PC-9 (cell line): ENCODE data around the gene HOXA2. TPM values are rescaled to one million over a fixed set of nuclear protein-coding genes. Genes with fewer than 3 reads are reported as not detected.

Experiments used
- BruUV-seq: library from RNA; stranded (reverse); fragments of 400-500 nt; replicated peaks from 2 replicates; lab custom pipeline; 2021; lab: Mats Ljungman, UMichigan
- CTCF ChIA-PET: fragments of 300-600 bp; sonication (Branson Sonifier 250); formaldehyde crosslinking; loops from one replicate; lab custom pipeline; 2022; ENCODE audit warnings: antibody characterized with exemption; lab: Charles Lee
- POLR2A ChIA-PET: fragments of 300-600 bp; sonication (Branson Sonifier 250); formaldehyde crosslinking; loops from one replicate; lab custom pipeline; 2022; ENCODE audit warnings: antibody characterized with exemption; ENCODE audit not compliant: unreplicated experiment; lab: Charles Lee
- DNase-seq, 2 experiments: peaks; one replicate each; pipeline versions ENCODE4 v3.0.0 to v3.0.0-alpha.2; 2015 to 2022; ENCODE audit warnings: mixed read lengths in 1 of 2
- H2AFZ ChIP-seq: fragments of 200-600 bp; sonication (generic); 2 replicates; pipeline ENCODE4 v1.8.1; 2017; ENCODE audit warnings: antibody characterized with exemption
- H3F3A ChIP-seq: fragments of 200-600 bp; sonication (generic); 2 replicates; pipeline ENCODE4 v1.8.1; 2017; ENCODE audit warnings: antibody characterized with exemption, mild to moderate bottlenecking, low read depth; ENCODE audit not compliant: insufficient read depth
- H3K27ac ChIP-seq: fragments of 200-600 bp; sonication (generic); 2 replicates; pipeline ENCODE4 v1.6.1; 2016; ENCODE audit warnings: mixed run types
- H3K27me3 ChIP-seq: fragments of 200-600 bp; sonication (generic); 2 replicates; pipeline ENCODE4 v1.6.1; 2016; ENCODE audit warnings: low read depth, mixed run types; ENCODE audit not compliant: insufficient read depth
- H3K36me3 ChIP-seq: fragments of 200-600 bp; sonication (generic); 2 replicates; pipeline ENCODE4 v1.6.1; 2016; ENCODE audit warnings: low read depth, mixed run types
- H3K4me1 ChIP-seq: fragments of 200-600 bp; sonication (generic); replicated peaks from 2 replicates; pipeline ENCODE4 v1.6.1; 2016; ENCODE audit warnings: mixed run types; ENCODE audit not compliant: insufficient read depth
- H3K4me2 ChIP-seq: fragments of 200-600 bp; sonication (generic); 2 replicates; pipeline ENCODE4 v1.6.1; 2017; ENCODE audit warnings: mixed run types
- H3K4me3 ChIP-seq: fragments of 200-600 bp; sonication (generic); 2 replicates; pipeline ENCODE4 v1.6.1; 2016; ENCODE audit warnings: mixed run types
- H3K79me2 ChIP-seq: fragments of 200-600 bp; sonication (generic); 2 replicates; pipeline ENCODE4 v1.6.1; 2017; ENCODE audit warnings: low read depth, mixed run types
- H3K9me2 ChIP-seq: fragments of 200-600 bp; sonication (generic); 2 replicates; pipeline ENCODE4 v1.8.1; 2017; ENCODE audit warnings: mild to moderate bottlenecking; ENCODE audit not compliant: insufficient read depth
- H3K9me3 ChIP-seq: fragments of 200-600 bp; sonication (generic); 2 replicates; pipeline ENCODE4 v1.8.1; 2016; ENCODE audit warnings: low read depth; ENCODE audit not compliant: insufficient read depth
- H4K20me1 ChIP-seq: fragments of 200-600 bp; sonication (generic); 2 replicates; pipeline ENCODE4 v1.8.1; 2017; ENCODE audit not compliant: insufficient read depth
- EZH2 ChIP-seq: fragments of 200-600 bp; sonication (generic); IDR thresholded peaks from 2 replicates; pipeline ENCODE4 v1.8.0; 2017; ENCODE audit warnings: antibody characterized with exemption, low read depth
- intact Hi-C: fragments of 100-400 bp; cut with micrococcal nuclease; formaldehyde crosslinking; loops from one replicate; pipeline ENCODE4 v1.10.0; 2022; ENCODE audit not compliant: unreplicated experiment
- total RNA-seq: library from RNA; stranded (reverse); gene quantifications from 2 replicates; pipeline ENCODE4 v1.2.3, GENCODE V29; 2021
- TF ChIP-seq, protein P1 (sequence below): fragments of 200-600 bp; sonication (generic); conservative IDR thresholded peaks from 2 replicates; pipeline ENCODE4 v1.6.1; 2017; ENCODE audit warnings: mixed run types, antibody characterized with exemption, mild to moderate bottlenecking, moderate library complexity

The HOXA2 gene
- total RNA-seq, 1 experiment from 2014 or later = 6.1 TPM

GRCh38 chr7:27141923-27142579 lies 39.6 kb upstream of the HOXA2 start:
- Histone ChIP-seq H3K27ac (no peak overlapping the region), H3K36me3 (no peaks in the 10 kb centered on the region), H2AFZ (no peak overlapping the region), H3K27me3 (no peaks in the 10 kb centered on the region), H3F3A (no peaks in the 10 kb centered on the region; the same call in 1 of the 2 replicates), H4K20me1 (no peaks in the 10 kb centered on the region), H3K79me2 (no peaks in the 10 kb centered on the region), H3K4me1 (peaks cover 4% of the 10 kb centered on the region), H3K9me3 (no peaks in the 10 kb centered on the region), H3K4me3 (no peak overlapping the region), H3K9me2 (no peaks in the 10 kb centered on the region), H3K4me2 (no peak overlapping the region)
- CTCF ChIA-PET = interaction anchor here (0.6 kb wide), 1 partner anchor 291 kb away, joined by 4 read pairs; no protein-coding TSS in a partner anchor
- DNase-seq = no peak
- intact Hi-C loops = no loop called here
- POLR2A ChIA-PET = no interaction called here
- TF ChIP-seq EZH2 = no peak
- TF ChIP-seq, protein P1, sequence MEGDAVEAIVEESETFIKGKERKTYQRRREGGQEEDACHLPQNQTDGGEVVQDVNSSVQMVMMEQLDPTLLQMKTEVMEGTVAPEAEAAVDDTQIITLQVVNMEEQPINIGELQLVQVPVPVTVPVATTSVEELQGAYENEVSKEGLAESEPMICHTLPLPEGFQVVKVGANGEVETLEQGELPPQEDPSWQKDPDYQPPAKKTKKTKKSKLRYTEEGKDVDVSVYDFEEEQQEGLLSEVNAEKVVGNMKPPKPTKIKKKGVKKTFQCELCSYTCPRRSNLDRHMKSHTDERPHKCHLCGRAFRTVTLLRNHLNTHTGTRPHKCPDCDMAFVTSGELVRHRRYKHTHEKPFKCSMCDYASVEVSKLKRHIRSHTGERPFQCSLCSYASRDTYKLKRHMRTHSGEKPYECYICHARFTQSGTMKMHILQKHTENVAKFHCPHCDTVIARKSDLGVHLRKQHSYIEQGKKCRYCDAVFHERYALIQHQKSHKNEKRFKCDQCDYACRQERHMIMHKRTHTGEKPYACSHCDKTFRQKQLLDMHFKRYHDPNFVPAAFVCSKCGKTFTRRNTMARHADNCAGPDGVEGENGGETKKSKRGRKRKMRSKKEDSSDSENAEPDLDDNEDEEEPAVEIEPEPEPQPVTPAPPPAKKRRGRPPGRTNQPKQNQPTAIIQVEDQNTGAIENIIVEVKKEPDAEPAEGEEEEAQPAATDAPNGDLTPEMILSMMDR = no peak
- no TSS peak for BruUV-seq

DNA sequence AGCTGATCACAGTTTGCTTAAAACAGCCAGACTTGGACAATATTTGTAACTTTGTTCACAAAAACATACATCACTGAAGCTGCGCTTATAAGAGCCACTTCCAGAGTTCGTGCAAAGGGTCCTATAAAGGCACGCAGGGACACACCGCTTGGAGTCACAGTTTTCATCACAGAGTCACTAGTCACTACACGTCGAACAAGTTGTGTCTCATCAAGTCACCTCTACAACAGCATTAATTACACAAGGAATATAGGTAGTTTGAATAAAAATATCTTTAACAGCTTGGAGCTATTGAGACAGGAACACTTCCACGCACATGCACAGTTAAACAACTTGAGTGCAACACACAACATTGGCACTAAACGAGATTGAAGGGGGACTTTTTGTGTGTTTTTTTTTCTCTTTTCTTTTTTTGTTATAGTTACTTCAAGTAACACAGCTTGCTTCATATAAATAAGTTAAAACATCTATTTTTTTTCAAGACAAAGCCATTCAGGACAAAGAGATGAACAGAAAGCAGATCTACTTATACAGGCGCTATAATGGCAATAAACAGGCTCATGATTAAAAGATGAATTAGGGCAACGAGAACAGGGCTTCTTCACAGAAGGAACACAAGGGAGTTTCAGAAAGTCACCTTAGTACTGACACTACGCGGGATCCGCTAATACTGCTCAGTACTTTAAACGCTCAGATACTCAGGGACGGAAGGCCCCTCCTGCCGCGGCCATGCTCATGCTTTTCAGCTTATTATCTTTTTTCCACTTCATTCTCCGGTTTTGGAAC lies 38.8 kb upstream of the HOXA2 start:
- no peak overlapping the region for H2AFZ ChIP-seq
- intact Hi-C loops = no loop called here
- no peaks in the 10 kb centered on the region for H3K9me3 ChIP-seq
- no peaks in the 10 kb centered on the region for H4K20me1 ChIP-seq
- DNase-seq = no peak
- H3K36me3 ChIP-seq = no peaks in the 10 kb centered on the region
- CTCF ChIA-PET = no interaction called here
- no peaks in the 10 kb centered on the region for H3K27me3 ChIP-seq
- TF ChIP-seq, protein P1 = no peak
- no peak for TF ChIP-seq EZH2
- no peaks in the 10 kb centered on the region; the same call in 1 of the 2 replicates for H3F3A ChIP-seq
- H3K4me1 ChIP-seq = peaks cover 11% of the 10 kb centered on the region
- POLR2A ChIA-PET = no interaction called here
- no TSS peak for BruUV-seq
- no peak overlapping the region for H3K27ac ChIP-seq
- H3K4me3 ChIP-seq = no peak overlapping the region
- H3K79me2 ChIP-seq = no peaks in the 10 kb centered on the region
- no peaks in the 10 kb centered on the region for H3K9me2 ChIP-seq
- no peak overlapping the region for H3K4me2 ChIP-seq

DNA sequence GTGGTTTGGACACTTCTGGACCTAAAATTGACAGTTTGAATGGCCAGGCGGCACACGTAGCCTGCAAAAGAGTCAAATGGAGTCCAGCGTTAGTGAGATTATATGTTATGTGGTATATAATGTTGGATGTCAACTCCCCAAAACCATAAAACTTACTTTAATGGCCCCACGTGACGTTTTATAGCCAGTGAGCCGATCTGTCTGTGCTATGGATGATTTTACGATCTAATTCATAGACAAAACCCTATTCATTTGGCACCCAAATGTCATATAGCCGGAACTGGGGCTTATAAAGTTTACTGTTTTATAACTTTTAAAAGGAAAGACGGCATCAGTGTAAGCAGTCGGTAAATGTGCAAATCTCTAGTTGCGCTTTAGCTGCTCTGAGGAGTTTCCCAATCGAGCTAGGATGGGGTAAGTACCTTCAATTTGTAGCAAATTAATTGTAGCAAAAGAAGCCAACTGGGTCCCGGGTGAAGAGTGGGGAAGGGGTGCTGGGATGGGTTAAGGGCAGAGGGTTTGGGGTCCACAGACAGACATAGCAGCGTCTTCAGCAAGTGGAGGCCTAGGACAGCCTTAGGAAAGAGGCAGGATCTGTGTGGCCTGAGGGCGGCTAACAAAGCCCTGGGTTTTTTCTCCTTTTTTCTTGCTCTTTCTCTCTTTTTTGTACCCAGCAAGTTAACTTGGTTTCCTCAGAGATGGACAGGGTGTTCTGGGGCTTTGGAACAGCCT lies 37.8 kb upstream of the HOXA2 start:
- Histone ChIP-seq H3K79me2 (no peaks in the 10 kb centered on the region), H4K20me1 (no peaks in the 10 kb centered on the region), H3K4me1 (peaks cover 21% of the 10 kb centered on the region), H3K9me3 (no peaks in the 10 kb centered on the region), H3K4me2 (no peak overlapping the region), H3K4me3 (no peak overlapping the region), H3K36me3 (no peaks in the 10 kb centered on the region), H3K27ac (no peak overlapping the region), H2AFZ (no peak overlapping the region), H3F3A (peaks cover 10% of the 10 kb centered on the region), H3K27me3 (no peaks in the 10 kb centered on the region), H3K9me2 (no peaks in the 10 kb centered on the region)
- intact Hi-C loops = no loop called here
- POLR2A ChIA-PET = no interaction called here
- no TSS peak for BruUV-seq
- TF ChIP-seq, protein P1 = no peak
- no peak for TF ChIP-seq EZH2
- DNase-seq = no peak
- CTCF ChIA-PET = no interaction called here
